ENCODE measurements around the gene ZNF831.

ZNF831 gene

DNA sequence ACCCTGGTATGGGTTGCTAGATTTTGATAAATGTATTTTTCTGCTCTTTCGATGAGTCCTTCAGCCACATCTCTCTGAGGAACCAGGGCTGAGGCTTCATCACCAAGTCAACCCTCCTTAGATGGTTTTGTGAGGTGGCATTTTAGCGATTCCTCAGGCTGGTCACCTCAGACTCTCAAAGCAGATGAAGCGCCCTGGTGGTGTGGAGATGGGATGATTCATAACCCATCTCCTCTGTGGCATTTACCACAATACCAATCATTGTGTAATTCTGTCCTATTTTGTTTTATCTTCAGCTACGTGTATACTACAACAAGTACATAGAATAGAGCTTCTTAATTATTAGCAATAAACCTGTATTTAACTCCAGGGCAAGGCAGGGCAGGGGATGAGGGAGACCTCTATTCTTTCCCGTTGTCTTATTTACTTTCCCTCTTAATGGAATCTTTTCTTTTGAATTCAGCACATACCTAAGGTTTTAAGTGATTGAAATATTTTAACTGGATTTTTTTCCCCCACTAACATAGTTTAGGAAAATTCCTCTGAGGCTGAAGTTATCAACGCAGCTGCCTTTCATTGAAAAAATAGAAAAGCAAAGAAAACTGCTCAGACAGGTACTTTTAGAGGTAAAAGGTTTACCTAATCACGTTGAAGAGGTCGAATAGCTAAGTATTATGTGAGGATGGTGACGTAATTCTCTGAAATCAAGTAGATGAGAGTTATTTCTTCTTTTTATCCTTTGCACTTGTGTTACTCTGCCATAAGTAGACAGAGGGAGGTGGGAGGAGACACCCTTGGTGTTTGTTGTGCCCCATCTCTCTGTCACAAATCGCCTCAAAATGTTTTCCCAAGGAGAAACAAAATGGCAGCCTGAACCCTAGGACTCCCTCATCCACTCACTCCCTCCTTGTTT lies 79.3 kb downstream of the ZNF831 start:
- H3K9ac ChIP-seq (ENCODE audit: low read length): no peak overlapping the region
- H4K91ac ChIP-seq (ENCODE audit: low read length): no peak overlapping the region
- WGBS: 70% methylated on average over 5 of the region's 10 CpGs
- no peak overlapping the region for H3K4me2 ChIP-seq (ENCODE audit: low read length, poor library complexity, severe bottlenecking)
- H3K4me1 ChIP-seq (ENCODE audit: control insufficient read depth, insufficient read depth, low read depth, low read length): no peaks in the 10 kb centered on the region
- no peak overlapping the region for H3K27ac ChIP-seq (ENCODE audit: low read length, poor library complexity, severe bottlenecking)
- H2BK12ac ChIP-seq (ENCODE audit: low read length in 2 of 2): no peak overlapping the region
- H3K18ac ChIP-seq (ENCODE audit: low read depth in 1 of 2, low read length in 2 of 2): no peak overlapping the region
- DNase-seq: no peak
- no peaks in the 10 kb centered on the region for H3K79me1 ChIP-seq (replicated peaks; ENCODE audit: low read length, poor library complexity, severe bottlenecking)
- H3K36me3 ChIP-seq (ENCODE audit: control insufficient read depth in 1 of 2, insufficient read depth in 2 of 2, low read depth in 1 of 2, low read length in 2 of 2): no peaks in the 10 kb centered on the region
- H2AFZ ChIP-seq (ENCODE audit: low read depth, low read length): no peak overlapping the region
- H3K23ac ChIP-seq (ENCODE audit: low read length in 2 of 2): no peak overlapping the region
- H2BK15ac ChIP-seq (ENCODE audit: low read depth, poor library complexity, severe bottlenecking): no peak overlapping the region
- no peaks in the 10 kb centered on the region for H3K9me3 ChIP-seq (ENCODE audit: control insufficient read depth, low read length)
- H2BK120ac ChIP-seq (ENCODE audit: low read depth, low read length): no peak overlapping the region
- peaks cover 0 to 11% of the 10 kb centered on the region in 2 experiments for H3K27me3 ChIP-seq (ENCODE audit: control insufficient read depth in 1 of 2, insufficient read depth in 1 of 2, low read length in 2 of 2)
- no peak overlapping the region for H2BK5ac ChIP-seq (ENCODE audit: low read depth, low read length, poor library complexity, severe bottlenecking)
- H3K14ac ChIP-seq (ENCODE audit: low read length in 2 of 2): no peak overlapping the region
- H4K8ac ChIP-seq (ENCODE audit: low read length): no peak overlapping the region
- no peak overlapping the region for H2AK5ac ChIP-seq (ENCODE audit: low read length, severe bottlenecking)
- H3K4ac ChIP-seq (ENCODE audit: low read depth in 1 of 2, low read length in 2 of 2): no peak overlapping the region
- H3K4me3 ChIP-seq (ENCODE audit: insufficient read depth in 1 of 2, low read depth in 1 of 2, low read length in 2 of 2): no peak overlapping the region

GRCh38 chr20:59246691-59247400 lies 83.2 kb downstream of the ZNF831 start:
- Histone ChIP-seq H2BK12ac (ENCODE audit: low read length in 2 of 2) (no peak overlapping the region), H2AFZ (ENCODE audit: low read depth, low read length) (no peak overlapping the region), H4K91ac (ENCODE audit: low read length) (no peak overlapping the region), H2BK120ac (ENCODE audit: low read depth, low read length) (no peak overlapping the region), H3K9me3 (ENCODE audit: control insufficient read depth, low read length) (peaks cover 10% of the 10 kb centered on the region), H3K79me1 (replicated peaks; ENCODE audit: low read length, poor library complexity, severe bottlenecking) (no peaks in the 10 kb centered on the region), H3K4ac (ENCODE audit: low read depth in 1 of 2, low read length in 2 of 2) (no peak overlapping the region), H2AK5ac (ENCODE audit: low read length, severe bottlenecking) (no peak overlapping the region), H2BK15ac (ENCODE audit: low read depth, poor library complexity, severe bottlenecking) (no peak overlapping the region), H4K8ac (ENCODE audit: low read length) (no peak overlapping the region), H3K27ac (ENCODE audit: low read length, poor library complexity, severe bottlenecking) (no peak overlapping the region), H3K27me3 (ENCODE audit: control insufficient read depth in 1 of 2, insufficient read depth in 1 of 2, low read length in 2 of 2) (peaks cover 0 to 14% of the 10 kb centered on the region in 2 experiments), H3K4me2 (ENCODE audit: low read length, poor library complexity, severe bottlenecking) (no peak overlapping the region), H3K36me3 (ENCODE audit: control insufficient read depth in 1 of 2, insufficient read depth in 2 of 2, low read depth in 1 of 2, low read length in 2 of 2) (no peaks in the 10 kb centered on the region), H3K4me3 (ENCODE audit: insufficient read depth in 1 of 2, low read depth in 1 of 2, low read length in 2 of 2) (no peak overlapping the region), H3K9ac (ENCODE audit: low read length) (no peak overlapping the region), H3K23ac (ENCODE audit: low read length in 2 of 2) (no peak overlapping the region), H2BK5ac (ENCODE audit: low read depth, low read length, poor library complexity, severe bottlenecking) (no peak overlapping the region), H3K14ac (ENCODE audit: low read length in 2 of 2) (no peak overlapping the region), H3K4me1 (ENCODE audit: control insufficient read depth, insufficient read depth, low read depth, low read length) (no peaks in the 10 kb centered on the region), H3K18ac (ENCODE audit: low read depth in 1 of 2, low read length in 2 of 2) (no peak overlapping the region)
- WGBS: 69% methylated on average over 6 of the region's 8 CpGs
- no peak for DNase-seq

- Histone ChIP-seq H2BK5ac (ENCODE audit: low read depth, low read length, poor library complexity, severe bottlenecking) (no peak overlapping the region), H3K9ac (ENCODE audit: low read length) (peak overlapping the region; percentile 40), H3K4me3 (ENCODE audit: insufficient read depth in 1 of 2, low read depth in 1 of 2, low read length in 2 of 2) (no peak overlapping the region), H3K18ac (ENCODE audit: low read depth in 1 of 2, low read length in 2 of 2) (no peak overlapping the region), H3K27me3 (ENCODE audit: control insufficient read depth in 1 of 2, insufficient read depth in 1 of 2, low read length in 2 of 2) (peaks cover 0 to 22% of the 10 kb centered on the region in 2 experiments), H3K27ac (ENCODE audit: low read length, poor library complexity, severe bottlenecking) (no peak overlapping the region), H3K4me1 (ENCODE audit: control insufficient read depth, insufficient read depth, low read depth, low read length) (no peaks in the 10 kb centered on the region), H3K4ac (ENCODE audit: low read depth in 1 of 2, low read length in 2 of 2) (no peak overlapping the region), H3K79me1 (replicated peaks; ENCODE audit: low read length, poor library complexity, severe bottlenecking) (no peaks in the 10 kb centered on the region), H3K14ac (ENCODE audit: low read length in 2 of 2) (no peak overlapping the region), H2BK120ac (ENCODE audit: low read depth, low read length) (no peak overlapping the region), H2BK15ac (ENCODE audit: low read depth, poor library complexity, severe bottlenecking) (no peak overlapping the region), H3K36me3 (ENCODE audit: control insufficient read depth in 1 of 2, insufficient read depth in 2 of 2, low read depth in 1 of 2, low read length in 2 of 2) (no peaks in the 10 kb centered on the region), H3K23ac (ENCODE audit: low read length in 2 of 2) (no peak overlapping the region), H2AFZ (ENCODE audit: low read depth, low read length) (no peak overlapping the region), H2AK5ac (ENCODE audit: low read length, severe bottlenecking) (no peak overlapping the region), H2BK12ac (ENCODE audit: low read length in 2 of 2) (no peak overlapping the region), H4K91ac (ENCODE audit: low read length) (no peak overlapping the region), H4K8ac (ENCODE audit: low read length) (no peak overlapping the region), H3K9me3 (ENCODE audit: control insufficient read depth, low read length) (peaks cover 14% of the 10 kb centered on the region), H3K4me2 (ENCODE audit: low read length, poor library complexity, severe bottlenecking) (no peak overlapping the region)
- DNase-seq: no peak
- WGBS: 45% methylated on average over 3 of the region's 4 CpGs
These were observed 84.4 kb downstream of the ZNF831 start for GRCh38 chr20:59247731-59248684.
